ENCODE results near the gene CIPC. TPM values are rescaled to one million over a fixed set of nuclear protein-coding genes. Genes with fewer than 3 reads are reported as not detected.

Gene CIPC
- total RNA-seq, 1 donor from 2014 or later, result 12.4 TPM

GRCh38 chr14:77104393-77104792 is 6.3 kb downstream of the CIPC start:
- H3K4me3 Mint-ChIP-seq (ENCODE audit: unreplicated experiment), result no peak overlapping the region
- DNase-seq (ENCODE audit: extremely low spot score, unreplicated experiment), result no peak
- no peaks in the 10 kb centered on the region for H3K27me3 Mint-ChIP-seq (ENCODE audit: unreplicated experiment)
- H3K27ac Mint-ChIP-seq (ENCODE audit: unreplicated experiment), result no peak overlapping the region
- H3K4me1 Mint-ChIP-seq (ENCODE audit: unreplicated experiment), result peaks cover 6% of the 10 kb centered on the region
- H3K36me3 Mint-ChIP-seq (ENCODE audit: unreplicated experiment), result peaks cover 19% of the 10 kb centered on the region
- TF ChIP-seq, protein P1, sequence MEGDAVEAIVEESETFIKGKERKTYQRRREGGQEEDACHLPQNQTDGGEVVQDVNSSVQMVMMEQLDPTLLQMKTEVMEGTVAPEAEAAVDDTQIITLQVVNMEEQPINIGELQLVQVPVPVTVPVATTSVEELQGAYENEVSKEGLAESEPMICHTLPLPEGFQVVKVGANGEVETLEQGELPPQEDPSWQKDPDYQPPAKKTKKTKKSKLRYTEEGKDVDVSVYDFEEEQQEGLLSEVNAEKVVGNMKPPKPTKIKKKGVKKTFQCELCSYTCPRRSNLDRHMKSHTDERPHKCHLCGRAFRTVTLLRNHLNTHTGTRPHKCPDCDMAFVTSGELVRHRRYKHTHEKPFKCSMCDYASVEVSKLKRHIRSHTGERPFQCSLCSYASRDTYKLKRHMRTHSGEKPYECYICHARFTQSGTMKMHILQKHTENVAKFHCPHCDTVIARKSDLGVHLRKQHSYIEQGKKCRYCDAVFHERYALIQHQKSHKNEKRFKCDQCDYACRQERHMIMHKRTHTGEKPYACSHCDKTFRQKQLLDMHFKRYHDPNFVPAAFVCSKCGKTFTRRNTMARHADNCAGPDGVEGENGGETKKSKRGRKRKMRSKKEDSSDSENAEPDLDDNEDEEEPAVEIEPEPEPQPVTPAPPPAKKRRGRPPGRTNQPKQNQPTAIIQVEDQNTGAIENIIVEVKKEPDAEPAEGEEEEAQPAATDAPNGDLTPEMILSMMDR (IDR thresholded peaks at IDR 0.05), result no peak
- H3K9me3 Mint-ChIP-seq (ENCODE audit: unreplicated experiment), result no peaks in the 10 kb centered on the region

DNA sequence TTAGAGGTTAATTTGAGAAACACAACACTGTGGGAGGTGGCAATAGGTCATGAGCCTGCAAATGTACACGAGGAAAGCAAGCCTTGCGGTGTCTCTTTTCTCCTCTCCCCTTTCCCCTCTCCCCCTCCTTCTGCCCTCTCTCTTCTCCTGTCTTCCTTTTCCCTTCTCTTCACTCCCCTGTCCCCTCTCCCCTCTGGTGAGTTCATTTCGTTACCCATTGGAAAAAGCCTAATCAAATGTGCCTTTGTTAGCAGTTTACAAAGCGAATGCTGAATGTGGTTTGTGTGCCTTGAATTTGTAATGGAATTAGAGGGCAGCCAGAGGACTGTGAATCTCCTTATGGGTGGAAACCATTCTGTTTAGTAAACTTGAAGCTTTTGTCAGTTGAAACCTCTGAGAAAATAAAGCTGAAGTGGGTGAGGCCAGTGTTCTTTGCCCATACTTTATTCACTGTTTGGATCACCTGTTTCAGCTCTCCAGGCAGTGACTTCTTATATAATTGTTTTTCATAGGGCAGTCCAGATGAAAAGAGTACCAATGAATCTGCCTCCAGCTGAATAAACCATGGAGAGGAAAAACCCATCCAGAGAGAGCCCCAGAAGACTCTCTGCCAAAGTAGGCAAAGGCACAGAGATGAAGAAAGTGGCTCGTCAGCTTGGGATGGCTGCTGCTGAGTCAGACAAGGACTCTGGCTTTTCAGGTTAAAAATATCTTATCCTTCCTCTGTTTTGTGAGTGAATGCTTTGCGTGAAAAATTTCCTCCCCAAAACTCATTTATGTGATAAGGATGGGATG is 7.3 kb downstream of the CIPC start:
- Mint-ChIP-seq H3K27me3 (ENCODE audit: unreplicated experiment) (no peaks in the 10 kb centered on the region), H3K4me1 (ENCODE audit: unreplicated experiment) (no peaks in the 10 kb centered on the region), H3K4me3 (ENCODE audit: unreplicated experiment) (no peak overlapping the region), H3K36me3 (ENCODE audit: unreplicated experiment) (peaks cover 24% of the 10 kb centered on the region), H3K27ac (ENCODE audit: unreplicated experiment) (no peak overlapping the region), H3K9me3 (ENCODE audit: unreplicated experiment) (no peaks in the 10 kb centered on the region)
- TF ChIP-seq, protein P1 (IDR thresholded peaks at IDR 0.05), result no peak
- no peak for DNase-seq (ENCODE audit: extremely low spot score, unreplicated experiment)

GRCh38 chr14:77106666-77107065 is 8.6 kb downstream of the CIPC start:
- peaks cover 24% of the 10 kb centered on the region for H3K36me3 Mint-ChIP-seq (ENCODE audit: unreplicated experiment)
- no peak for DNase-seq (ENCODE audit: extremely low spot score, unreplicated experiment)
- H3K27me3 Mint-ChIP-seq (ENCODE audit: unreplicated experiment), result no peaks in the 10 kb centered on the region
- no peaks in the 10 kb centered on the region for H3K9me3 Mint-ChIP-seq (ENCODE audit: unreplicated experiment)
- TF ChIP-seq, protein P1 (IDR thresholded peaks at IDR 0.05), result no peak
- no peak overlapping the region for H3K4me3 Mint-ChIP-seq (ENCODE audit: unreplicated experiment)
- no peak overlapping the region for H3K27ac Mint-ChIP-seq (ENCODE audit: unreplicated experiment)
- peaks cover 5% of the 10 kb centered on the region for H3K4me1 Mint-ChIP-seq (ENCODE audit: unreplicated experiment)

DNA sequence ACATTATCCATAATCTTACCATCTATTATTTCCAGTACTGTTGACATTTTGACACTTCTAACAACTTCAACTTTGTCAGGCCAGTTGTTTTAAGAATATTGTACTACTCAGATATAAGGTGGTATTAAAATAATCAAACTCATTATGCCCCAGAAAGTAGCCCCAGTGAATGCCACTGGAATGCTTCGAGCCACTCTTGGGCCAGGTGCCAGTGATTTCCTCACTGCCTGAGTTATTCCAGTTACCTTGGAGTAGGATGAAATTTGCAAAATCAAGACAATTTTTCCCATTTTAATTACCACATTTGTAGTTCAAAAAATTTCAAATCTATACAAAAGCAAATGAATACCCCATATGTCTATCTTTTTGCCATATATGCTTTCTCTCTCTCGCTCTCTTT is 9.2 kb downstream of the CIPC start:
- peaks cover 27% of the 10 kb centered on the region for H3K36me3 Mint-ChIP-seq (ENCODE audit: unreplicated experiment)
- DNase-seq (ENCODE audit: extremely low spot score, unreplicated experiment), result no peak
- peaks cover 5% of the 10 kb centered on the region for H3K4me1 Mint-ChIP-seq (ENCODE audit: unreplicated experiment)
- H3K4me3 Mint-ChIP-seq (ENCODE audit: unreplicated experiment), result no peak overlapping the region
- H3K27ac Mint-ChIP-seq (ENCODE audit: unreplicated experiment), result no peak overlapping the region
- H3K27me3 Mint-ChIP-seq (ENCODE audit: unreplicated experiment), result no peaks in the 10 kb centered on the region
- no peaks in the 10 kb centered on the region for H3K9me3 Mint-ChIP-seq (ENCODE audit: unreplicated experiment)
- TF ChIP-seq, protein P1 (IDR thresholded peaks at IDR 0.05), result no peak

- no peak overlapping the region for H3K27ac Mint-ChIP-seq (ENCODE audit: unreplicated experiment)
- TF ChIP-seq, protein P1 (IDR thresholded peaks at IDR 0.05), result no peak
- H3K36me3 Mint-ChIP-seq (ENCODE audit: unreplicated experiment), result peaks cover 34% of the 10 kb centered on the region
- peaks cover 5% of the 10 kb centered on the region for H3K4me1 Mint-ChIP-seq (ENCODE audit: unreplicated experiment)
- no peaks in the 10 kb centered on the region for H3K27me3 Mint-ChIP-seq (ENCODE audit: unreplicated experiment)
- H3K4me3 Mint-ChIP-seq (ENCODE audit: unreplicated experiment), result no peak overlapping the region
- no peaks in the 10 kb centered on the region for H3K9me3 Mint-ChIP-seq (ENCODE audit: unreplicated experiment)
- no peak for DNase-seq (ENCODE audit: extremely low spot score, unreplicated experiment)
Measured at GRCh38 chr14:77108753-77109152, 10.7 kb downstream of the CIPC start.

All from osteocyte (in vitro differentiated cells).